Parathyroid adenoma (tissue), 2 donors: Measurements from ENCODE around the gene KMT5C.

Experiments used
- H2AFZ ChIP-seq: fragments of 300-600 bp; sonication (generic); one replicate; pipeline ENCODE4 v1.7.0; 2017; ENCODE audit warnings: antibody characterized with exemption, mild to moderate bottlenecking
- H3K27ac ChIP-seq: fragments of 300-600 bp; sonication (generic); one replicate; pipeline ENCODE4 v1.7.0; 2017
- H3K27me3 ChIP-seq: fragments of 300-600 bp; sonication (generic); one replicate; pipeline ENCODE4 v1.7.0; 2017; ENCODE audit warnings: low read length; ENCODE audit not compliant: control insufficient read depth, insufficient read depth
- H3K36me3 ChIP-seq: fragments of 300-600 bp; sonication (generic); one replicate; pipeline ENCODE4 v1.7.0; 2017; ENCODE audit warnings: low read length; ENCODE audit not compliant: control insufficient read depth, insufficient read depth
- H3K4me1 ChIP-seq: fragments of 300-600 bp; sonication (generic); one replicate; pipeline ENCODE4 v1.7.0; 2017; ENCODE audit warnings: control low read depth
- H3K4me2 ChIP-seq: fragments of 300-600 bp; sonication (generic); one replicate; pipeline ENCODE4 v1.7.0; 2017; ENCODE audit warnings: low read length
- H3K4me3 ChIP-seq: fragments of 300-600 bp; sonication (generic); one replicate; pipeline ENCODE4 v1.7.0; 2017; ENCODE audit warnings: low read depth, low read length
- H3K79me2 ChIP-seq: fragments of 300-600 bp; sonication (generic); one replicate; pipeline ENCODE4 v1.7.0; 2017; ENCODE audit warnings: control low read depth
- H3K9ac ChIP-seq: fragments of 300-600 bp; sonication (generic); one replicate; pipeline ENCODE4 v1.7.0; 2017; ENCODE audit warnings: mild to moderate bottlenecking
- H3K9me3 ChIP-seq: fragments of 300-600 bp; sonication (generic); one replicate; pipeline ENCODE4 v1.7.0; 2017; ENCODE audit warnings: low read length; ENCODE audit not compliant: control insufficient read depth
- TF ChIP-seq, protein P1 (sequence below): fragments of 300-600 bp; sonication (generic); IDR thresholded peaks from one replicate; pipeline ENCODE4 v1.7.0; 2017; ENCODE audit warnings: antibody characterized with exemption, mild to moderate bottlenecking
- donor health status: primary hyperparathyroidism.

Gene KMT5C

DNA sequence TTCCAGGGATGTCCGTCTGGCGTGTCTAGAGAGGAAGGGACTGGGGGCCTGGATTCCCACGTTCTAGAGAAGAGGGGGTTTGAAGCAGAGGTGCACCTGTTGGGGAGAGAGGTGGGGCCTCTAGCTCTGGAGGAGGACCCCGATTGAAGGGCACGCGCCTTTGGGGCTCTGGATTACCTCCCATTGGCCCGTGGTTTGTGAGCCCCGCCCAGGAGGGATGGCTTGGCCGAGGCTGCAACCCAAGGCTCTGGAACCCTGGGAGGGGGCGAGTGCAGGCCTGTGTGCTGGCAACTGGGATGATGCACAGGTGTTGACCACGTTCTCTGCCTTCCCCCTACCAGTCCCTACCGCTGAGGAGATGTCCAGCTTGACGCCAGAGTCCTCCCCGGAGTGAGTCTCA is 34.7 kb upstream of the KMT5C start:
- Histone ChIP-seq H3K27ac (no peak overlapping the region), H3K9ac (no peak overlapping the region), H3K79me2 (no peaks in the 10 kb centered on the region), H3K4me3 (no peak overlapping the region), H3K4me2 (no peak overlapping the region), H3K4me1 (no peaks in the 10 kb centered on the region), H3K36me3 (no peaks in the 10 kb centered on the region), H3K9me3 (no peaks in the 10 kb centered on the region), H2AFZ (no peak overlapping the region), H3K27me3 (no peaks in the 10 kb centered on the region)
- TF ChIP-seq, protein P1, sequence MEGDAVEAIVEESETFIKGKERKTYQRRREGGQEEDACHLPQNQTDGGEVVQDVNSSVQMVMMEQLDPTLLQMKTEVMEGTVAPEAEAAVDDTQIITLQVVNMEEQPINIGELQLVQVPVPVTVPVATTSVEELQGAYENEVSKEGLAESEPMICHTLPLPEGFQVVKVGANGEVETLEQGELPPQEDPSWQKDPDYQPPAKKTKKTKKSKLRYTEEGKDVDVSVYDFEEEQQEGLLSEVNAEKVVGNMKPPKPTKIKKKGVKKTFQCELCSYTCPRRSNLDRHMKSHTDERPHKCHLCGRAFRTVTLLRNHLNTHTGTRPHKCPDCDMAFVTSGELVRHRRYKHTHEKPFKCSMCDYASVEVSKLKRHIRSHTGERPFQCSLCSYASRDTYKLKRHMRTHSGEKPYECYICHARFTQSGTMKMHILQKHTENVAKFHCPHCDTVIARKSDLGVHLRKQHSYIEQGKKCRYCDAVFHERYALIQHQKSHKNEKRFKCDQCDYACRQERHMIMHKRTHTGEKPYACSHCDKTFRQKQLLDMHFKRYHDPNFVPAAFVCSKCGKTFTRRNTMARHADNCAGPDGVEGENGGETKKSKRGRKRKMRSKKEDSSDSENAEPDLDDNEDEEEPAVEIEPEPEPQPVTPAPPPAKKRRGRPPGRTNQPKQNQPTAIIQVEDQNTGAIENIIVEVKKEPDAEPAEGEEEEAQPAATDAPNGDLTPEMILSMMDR = no peak

DNA sequence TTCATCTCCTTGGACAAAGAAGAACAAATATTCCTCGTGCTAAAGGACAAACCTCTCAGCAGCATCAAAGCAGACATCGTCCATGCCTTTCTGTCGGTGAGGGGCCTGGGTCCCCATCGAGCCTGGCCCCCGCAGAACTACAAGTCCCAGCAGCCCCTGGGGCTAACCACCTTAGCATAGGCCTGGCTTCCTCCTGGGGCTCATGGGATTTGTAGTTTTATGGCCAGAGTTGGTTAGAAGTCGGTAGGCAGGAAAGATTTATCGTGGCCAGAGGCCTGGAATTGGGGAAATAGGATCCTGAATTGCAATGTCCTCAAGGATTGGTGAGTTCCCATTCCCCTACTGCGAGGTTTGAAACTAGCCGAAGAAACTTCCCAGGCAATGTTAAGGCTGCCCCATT is 34.2 kb upstream of the KMT5C start:
- Histone ChIP-seq H3K79me2 (no peaks in the 10 kb centered on the region), H3K4me2 (no peak overlapping the region), H3K9ac (no peak overlapping the region), H3K4me1 (no peaks in the 10 kb centered on the region), H3K9me3 (no peaks in the 10 kb centered on the region), H3K4me3 (no peak overlapping the region), H3K27ac (no peak overlapping the region), H3K27me3 (no peaks in the 10 kb centered on the region), H2AFZ (no peak overlapping the region), H3K36me3 (no peaks in the 10 kb centered on the region)
- TF ChIP-seq, protein P1 = no peak

DNA sequence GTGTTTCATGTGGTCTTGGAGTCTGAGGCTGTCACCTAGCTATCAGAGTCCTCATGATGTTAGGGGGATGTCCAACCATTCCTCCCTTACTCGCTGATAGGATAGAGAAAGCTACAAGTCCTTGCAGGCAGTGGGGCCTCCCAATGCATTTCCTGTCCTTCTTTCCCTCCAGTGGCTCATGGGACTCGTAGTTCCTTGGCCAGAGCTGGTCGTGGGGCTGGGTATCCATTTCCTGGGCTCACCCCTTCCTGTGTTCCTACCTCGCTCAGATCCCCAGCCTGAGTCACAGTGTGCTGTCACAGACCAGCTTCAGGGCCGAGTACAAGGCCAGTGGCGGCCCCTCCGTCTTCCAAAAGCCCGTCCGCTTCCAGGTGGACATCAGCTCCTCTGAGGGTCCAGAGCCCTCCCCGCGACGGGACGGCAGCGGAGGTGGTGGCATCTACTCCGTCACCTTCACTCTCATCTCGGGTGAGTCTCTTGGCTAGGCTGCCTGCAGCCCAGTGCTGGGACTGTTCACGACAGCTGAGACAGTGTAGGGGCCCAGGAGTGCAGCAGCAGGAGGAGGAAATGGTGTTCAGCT is 33.6 kb upstream of the KMT5C start:
- H3K36me3 ChIP-seq = no peaks in the 10 kb centered on the region
- TF ChIP-seq, protein P1 = no peak

DNA sequence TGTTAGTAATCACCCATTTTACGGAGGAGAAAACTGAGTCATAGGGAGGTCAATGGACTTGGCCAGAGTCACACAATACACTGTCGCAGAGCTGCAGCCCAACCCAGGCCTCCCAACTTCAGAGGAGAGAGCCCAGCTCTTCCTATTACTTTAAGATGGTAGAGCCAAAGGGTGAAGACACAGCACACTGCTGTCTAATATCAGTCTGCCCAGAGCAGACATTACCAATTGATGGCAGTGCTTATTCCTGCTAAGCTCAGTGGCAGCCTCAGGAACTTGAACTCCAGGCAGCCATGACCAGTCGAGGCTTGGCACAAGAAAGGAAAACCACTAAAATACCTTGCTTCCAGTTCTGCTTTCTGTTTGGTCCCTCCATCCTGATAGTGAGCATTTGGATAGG is 33.0 kb upstream of the KMT5C start:
- Histone ChIP-seq H3K79me2 (no peaks in the 10 kb centered on the region), H3K9ac (no peak overlapping the region), H3K27ac (no peak overlapping the region), H3K4me2 (no peak overlapping the region), H3K4me3 (no peak overlapping the region), H3K9me3 (no peaks in the 10 kb centered on the region), H2AFZ (no peak overlapping the region), H3K4me1 (no peaks in the 10 kb centered on the region), H3K36me3 (no peaks in the 10 kb centered on the region), H3K27me3 (no peaks in the 10 kb centered on the region)
- TF ChIP-seq, protein P1 = no peak

More for the DNA sequence above, 33.6 kb upstream of the KMT5C start:
- no peak overlapping the region for H3K4me2 ChIP-seq
- H3K27me3 ChIP-seq = no peaks in the 10 kb centered on the region
- no peaks in the 10 kb centered on the region for H3K9me3 ChIP-seq
- H3K79me2 ChIP-seq = no peaks in the 10 kb centered on the region
- no peak overlapping the region for H3K9ac ChIP-seq
- H3K4me3 ChIP-seq = no peak overlapping the region
- no peak overlapping the region for H3K27ac ChIP-seq
- no peaks in the 10 kb centered on the region for H3K4me1 ChIP-seq
- no peak overlapping the region for H2AFZ ChIP-seq

DNA sequence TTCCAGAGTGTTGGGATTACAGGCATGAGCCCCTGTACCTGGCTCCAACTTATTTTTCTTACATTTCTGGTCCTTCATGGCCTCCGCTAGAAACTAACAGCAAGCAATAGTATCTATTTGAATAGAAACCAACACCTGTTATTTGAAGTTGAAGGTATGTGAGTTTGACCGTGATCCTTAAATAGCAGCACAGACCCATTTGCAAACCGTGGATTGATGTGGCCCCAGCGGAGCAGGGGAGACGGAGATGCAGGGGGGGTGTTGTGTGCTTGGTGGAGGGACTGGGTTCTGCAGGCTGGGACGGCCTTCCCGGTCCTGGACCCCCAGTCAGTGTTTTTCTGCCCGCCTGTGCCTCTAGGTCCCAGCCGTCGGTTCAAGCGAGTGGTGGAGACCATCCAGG is 31.4 kb upstream of the KMT5C start:
- Histone ChIP-seq H3K27me3 (no peaks in the 10 kb centered on the region), H3K36me3 (no peaks in the 10 kb centered on the region), H2AFZ (no peak overlapping the region), H3K27ac (no peak overlapping the region), H3K9me3 (no peaks in the 10 kb centered on the region), H3K9ac (no peak overlapping the region), H3K4me3 (no peak overlapping the region), H3K4me2 (no peak overlapping the region), H3K4me1 (no peaks in the 10 kb centered on the region), H3K79me2 (no peaks in the 10 kb centered on the region)
- TF ChIP-seq, protein P1 = no peak
